Choroid plexus epithelial cell (primary cell): ENCODE data around the gene OR6J1.

Experiments used
- DNase-seq: peaks from one replicate; pipeline ENCODE4 v3.0.0-alpha.2; 2010; ENCODE audit warnings: low read depth
- H3K4me3 ChIP-seq: 2 replicates; pipeline ENCODE4 v1.5.1; 2011; ENCODE audit warnings: low read depth, mild to moderate bottlenecking, control low read depth, low read length, moderate library complexity
- CTCF ChIP-seq: conservative IDR thresholded peaks from 2 replicates; pipeline ENCODE4 v1.5.1; 2011; ENCODE audit warnings: low read depth, mild to moderate bottlenecking, control low read depth, inconsistent platforms, low read length, moderate library complexity

Gene OR6J1

DNA sequence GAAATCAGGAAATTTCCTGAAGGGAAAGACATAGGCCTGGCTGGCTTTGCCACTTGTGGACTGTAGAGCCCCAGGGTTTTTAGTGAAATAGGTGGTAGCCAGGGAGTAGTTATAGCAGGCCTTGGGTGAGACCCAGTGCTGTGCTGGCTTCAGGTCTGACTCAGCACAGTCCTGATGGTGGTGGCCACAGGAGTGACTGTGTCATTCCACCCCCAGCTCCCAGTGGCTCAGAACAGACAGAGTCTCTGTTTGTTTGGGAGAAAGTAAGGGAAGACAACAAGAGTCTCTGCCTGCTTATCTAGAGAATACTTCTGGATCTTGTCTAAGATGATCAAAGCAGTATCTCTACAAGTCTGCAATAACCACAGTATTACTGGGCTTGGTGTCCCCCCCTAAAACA, 27.5 kb upstream of the OR6J1 start:
- DNase-seq, result no peak
- no peak for TF ChIP-seq CTCF
- H3K4me3 ChIP-seq, result no peak overlapping the region

GRCh38 chr14:22668863-22669262, 24.7 kb upstream of the OR6J1 start:
- TF ChIP-seq CTCF, result no peak
- no peak overlapping the region for H3K4me3 ChIP-seq
- DNase-seq, result peak; percentile 63

DNA sequence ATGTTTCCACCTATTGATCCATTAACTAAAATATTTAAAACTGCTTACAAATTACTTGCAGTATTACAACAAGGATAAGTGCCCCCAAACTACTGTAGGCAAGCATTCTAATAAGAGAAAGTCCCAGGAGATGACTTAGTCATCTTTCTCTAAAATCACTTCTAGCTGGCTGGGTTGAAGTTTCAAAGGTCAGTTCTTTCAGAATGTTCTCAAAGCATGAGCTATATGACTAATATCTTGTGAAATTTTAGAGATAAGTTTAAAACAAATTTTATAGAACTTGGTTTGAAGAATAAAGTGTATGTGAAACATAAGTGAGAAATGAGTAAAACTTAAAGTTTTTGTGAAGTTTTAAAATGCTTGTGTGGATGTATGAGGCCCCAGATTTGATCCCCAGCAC, 24.3 kb upstream of the OR6J1 start:
- no peak overlapping the region for H3K4me3 ChIP-seq
- peak; percentile 90 for DNase-seq
- no peak for TF ChIP-seq CTCF

DNA sequence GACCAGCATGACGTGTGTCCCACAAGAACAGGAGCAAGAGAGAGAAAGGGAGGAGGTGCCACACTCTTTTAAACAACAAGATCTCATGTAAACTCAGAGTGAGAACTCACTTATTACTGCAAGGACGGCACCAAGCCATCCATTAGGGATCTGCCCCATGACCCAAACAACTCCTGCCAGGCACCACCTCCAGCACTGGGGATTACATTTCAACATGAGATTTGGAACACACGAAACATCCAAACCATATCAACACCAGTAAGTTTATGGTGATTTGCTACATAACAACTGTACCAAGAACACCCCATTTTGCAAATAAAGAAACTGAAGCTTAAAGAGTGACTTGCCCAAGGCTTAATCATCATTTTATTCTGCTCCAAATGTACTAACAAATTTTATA, 23.7 kb upstream of the OR6J1 start:
- DNase-seq, result no peak
- H3K4me3 ChIP-seq, result no peak overlapping the region
- TF ChIP-seq CTCF, result no peak

DNA sequence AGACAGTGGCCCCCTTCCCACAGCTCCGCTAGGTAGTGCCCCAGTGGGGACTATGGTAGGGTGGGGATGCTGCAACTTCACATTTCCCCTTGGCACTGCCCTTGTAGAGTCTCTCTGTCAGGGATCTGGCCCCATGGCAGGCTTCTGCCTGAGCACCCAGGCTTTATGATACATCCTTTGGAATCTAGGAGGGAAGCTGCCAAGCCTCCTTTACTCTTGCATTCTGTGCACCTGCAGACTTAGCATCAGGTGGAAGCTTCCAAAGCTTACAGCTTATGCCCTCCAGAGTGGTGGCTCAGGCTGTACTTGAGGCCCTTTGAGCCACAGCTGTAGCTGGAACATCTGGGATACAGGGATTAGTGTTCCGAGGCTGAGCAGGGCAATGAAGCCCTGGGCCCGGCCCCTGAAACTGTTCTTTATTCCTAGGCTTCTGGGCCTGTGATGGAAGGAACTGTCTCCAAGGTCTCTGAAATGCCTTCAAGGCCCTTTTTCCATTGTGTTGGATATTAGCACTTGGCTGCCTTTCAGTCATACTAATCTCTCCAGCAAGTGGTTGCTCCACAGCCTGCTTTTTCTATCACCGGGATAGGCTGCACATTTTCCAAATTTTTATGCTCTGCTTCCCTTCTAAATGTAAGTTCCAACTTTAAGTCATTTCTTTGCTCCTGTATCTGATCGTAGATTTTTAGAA, 22.2 kb upstream of the OR6J1 start:
- TF ChIP-seq CTCF, result no peak
- H3K4me3 ChIP-seq, result no peak overlapping the region
- DNase-seq, result no peak

GRCh38 chr14:22664261-22664660, 20.1 kb upstream of the OR6J1 start:
- no peak for TF ChIP-seq CTCF

GRCh38 chr14:22660654-22661053, 16.5 kb upstream of the OR6J1 start:
- DNase-seq, result no peak
- H3K4me3 ChIP-seq, result no peak overlapping the region
- no peak for TF ChIP-seq CTCF

More at GRCh38 chr14:22664261-22664660, 20.1 kb upstream of the OR6J1 start:
- H3K4me3 ChIP-seq, result no peak overlapping the region
- DNase-seq, result peak; percentile 50
